ENCODE data around the gene CHRNA9. TPM values are rescaled to one million over a fixed set of nuclear protein-coding genes. Genes with fewer than 3 reads are reported as not detected.

CHRNA9 gene
- total and polyA plus RNA-seq, 2 experiments from 2014 or later: 0.50 to 1.6 TPM

- H3K36me3 ChIP-seq (replicated peaks; ENCODE audit: insufficient read depth, low read depth): no peaks in the 10 kb centered on the region
- no peaks in the 10 kb centered on the region for H3K27me3 ChIP-seq
- no peak overlapping the region for H3K4me2 ChIP-seq
- H3K9me3 ChIP-seq (ENCODE audit: low read depth): no peaks in the 10 kb centered on the region
- WGBS (ENCODE audit: low lambda C conversion rate, missing lambda C conversion rate): 94% methylated on average over 7 of the region's 7 CpGs
- no peak for DNase-seq (ENCODE audit: low spot score)
- H4K20me1 ChIP-seq (ENCODE audit: insufficient read depth, poor library complexity, severe bottlenecking): no peaks in the 10 kb centered on the region
- no peak for TF ChIP-seq EZH2phosphoT487 (IDR thresholded peaks at IDR 0.05; ENCODE audit: low read depth, severe bottlenecking, unreplicated experiment)
- no peaks in the 10 kb centered on the region for H3K79me2 ChIP-seq
- no peaks in the 10 kb centered on the region for H3K9me2 ChIP-seq (replicated peaks; ENCODE audit: insufficient read depth)
- no peak overlapping the region for H3K27ac ChIP-seq
- H3K4me1 ChIP-seq (ENCODE audit: insufficient read depth): no peaks in the 10 kb centered on the region
- no peak overlapping the region for H3K4me3 ChIP-seq
- H2AFZ ChIP-seq: no peak overlapping the region
These were observed 5.3 kb upstream of the CHRNA9 start for GRCh38 chr4:40329805-40330204.

GRCh38 chr4:40330536-40330935 lies 4.6 kb upstream of the CHRNA9 start:
- H3K27ac ChIP-seq: no peak overlapping the region
- H3K9me3 ChIP-seq (ENCODE audit: low read depth): no peaks in the 10 kb centered on the region
- H2AFZ ChIP-seq: no peak overlapping the region
- no peaks in the 10 kb centered on the region for H3K36me3 ChIP-seq (replicated peaks; ENCODE audit: insufficient read depth, low read depth)
- no peaks in the 10 kb centered on the region for H3K27me3 ChIP-seq
- H3K4me1 ChIP-seq (ENCODE audit: insufficient read depth): no peaks in the 10 kb centered on the region
- no peak for DNase-seq (ENCODE audit: low spot score)
- no peaks in the 10 kb centered on the region for H3K9me2 ChIP-seq (replicated peaks; ENCODE audit: insufficient read depth)
- H3K4me2 ChIP-seq: no peak overlapping the region
- H3K4me3 ChIP-seq: no peak overlapping the region
- H3K79me2 ChIP-seq: no peaks in the 10 kb centered on the region
- TF ChIP-seq EZH2 (IDR thresholded peaks at IDR 0.05; ENCODE audit: borderline replicate concordance) (no peak), EZH2phosphoT487 (IDR thresholded peaks at IDR 0.05; ENCODE audit: low read depth, severe bottlenecking, unreplicated experiment) (no peak), CTCF (IDR thresholded peaks at IDR 0.05; ENCODE audit: poor library complexity) (no peak)
- no peaks in the 10 kb centered on the region for H4K20me1 ChIP-seq (ENCODE audit: insufficient read depth, poor library complexity, severe bottlenecking)
- 94% methylated on average over 7 of the region's 7 CpGs for WGBS (ENCODE audit: low lambda C conversion rate, missing lambda C conversion rate)

- Histone ChIP-seq H3K9me3 (ENCODE audit: low read depth) (no peaks in the 10 kb centered on the region), H2AFZ (no peak overlapping the region), H3K9me2 (replicated peaks; ENCODE audit: insufficient read depth) (no peaks in the 10 kb centered on the region), H3K27ac (no peak overlapping the region), H3K36me3 (replicated peaks; ENCODE audit: insufficient read depth, low read depth) (no peaks in the 10 kb centered on the region), H3K27me3 (no peaks in the 10 kb centered on the region), H3K4me1 (ENCODE audit: insufficient read depth) (no peaks in the 10 kb centered on the region), H3K79me2 (no peaks in the 10 kb centered on the region), H3K4me3 (no peak overlapping the region), H3K4me2 (no peak overlapping the region), H4K20me1 (ENCODE audit: insufficient read depth, poor library complexity, severe bottlenecking) (no peaks in the 10 kb centered on the region)
- TF ChIP-seq EZH2 (IDR thresholded peaks at IDR 0.05; ENCODE audit: borderline replicate concordance): no peak
- TF ChIP-seq EZH2phosphoT487 (IDR thresholded peaks at IDR 0.05; ENCODE audit: low read depth, severe bottlenecking, unreplicated experiment): no peak
- TF ChIP-seq CTCF (IDR thresholded peaks at IDR 0.05; ENCODE audit: poor library complexity): no peak
- no peak for DNase-seq (ENCODE audit: low spot score)
- 65% methylated on average over 8 of the region's 8 CpGs for WGBS (ENCODE audit: low lambda C conversion rate, missing lambda C conversion rate)
These were observed 3.9 kb upstream of the CHRNA9 start for GRCh38 chr4:40331101-40331745.

GRCh38 chr4:40331961-40332360 lies 3.2 kb upstream of the CHRNA9 start:
- H3K27me3 ChIP-seq: no peaks in the 10 kb centered on the region
- WGBS (ENCODE audit: low lambda C conversion rate, missing lambda C conversion rate): 90% methylated on average over 3 of the region's 3 CpGs
- no peaks in the 10 kb centered on the region for H3K36me3 ChIP-seq (replicated peaks; ENCODE audit: insufficient read depth, low read depth)
- H2AFZ ChIP-seq: no peak overlapping the region
- H3K9me3 ChIP-seq (ENCODE audit: low read depth): no peaks in the 10 kb centered on the region
- TF ChIP-seq CTCF (IDR thresholded peaks at IDR 0.05; ENCODE audit: poor library complexity) (no peak), EZH2 (IDR thresholded peaks at IDR 0.05; ENCODE audit: borderline replicate concordance) (no peak), EZH2phosphoT487 (IDR thresholded peaks at IDR 0.05; ENCODE audit: low read depth, severe bottlenecking, unreplicated experiment) (no peak)
- no peaks in the 10 kb centered on the region for H3K9me2 ChIP-seq (replicated peaks; ENCODE audit: insufficient read depth)
- H3K27ac ChIP-seq: no peak overlapping the region
- H3K4me1 ChIP-seq (ENCODE audit: insufficient read depth): no peaks in the 10 kb centered on the region
- no peaks in the 10 kb centered on the region for H4K20me1 ChIP-seq (ENCODE audit: insufficient read depth, poor library complexity, severe bottlenecking)
- no peak overlapping the region for H3K4me2 ChIP-seq
- no peak for DNase-seq (ENCODE audit: low spot score)
- H3K79me2 ChIP-seq: no peaks in the 10 kb centered on the region
- H3K4me3 ChIP-seq: no peak overlapping the region
